ENCODE measurements around the gene CISH. TPM values are rescaled to one million over a fixed set of nuclear protein-coding genes. Genes with fewer than 3 reads are reported as not detected.

The CISH gene
- total and polyA plus RNA-seq, 9 of the 15 experiments (the other 6 are each of a cell fraction or from before 2014, with no cell fraction given): 1.7 to 47.7 (median 18.3) TPM

- TF ChIP-seq BCLAF1 (IDR thresholded peaks at IDR 0.05; ENCODE audit: borderline replicate concordance in 1 of 2, control insufficient read depth in 1 of 2, low read depth in 2 of 2, low read length in 1 of 2) (peak in 1 of 2 experiments; percentile 89; a peak in 2 of 4 replicates), MAFF (IDR thresholded peaks at IDR 0.05; ENCODE audit: low read length) (no peak), DDX20 (tag; IDR thresholded peaks at IDR 0.05; ENCODE audit: low read depth) (no peak), POLR3G (IDR thresholded peaks at IDR 0.05; ENCODE audit: extremely low read depth, insufficient read length, insufficient replicate concordance) (no peak), SLC30A9 (CRISPR knock-in tag; IDR thresholded peaks at IDR 0.05) (no peak), CXXC5 (CRISPR knock-in tag; IDR thresholded peaks at IDR 0.05) (peak; percentile 83), CC2D1A (IDR thresholded peaks at IDR 0.05) (no peak), ZNF134 (CRISPR knock-in tag; conservative IDR thresholded peaks at IDR 0.05) (no peak), FOXO4 (CRISPR knock-in tag; IDR thresholded peaks at IDR 0.05) (no peak), NFE2 (IDR thresholded peaks at IDR 0.05; ENCODE audit: low read depth) (no peak), PHTF2 (CRISPR knock-in tag; IDR thresholded peaks at IDR 0.05) (no peak), SMAD2 (IDR thresholded peaks at IDR 0.05; ENCODE audit: low read depth, low read length) (no peak), SMAD3 (CRISPR knock-in tag; conservative IDR thresholded peaks at IDR 0.05) (0 out of 2 replicates have a peak, but pooled peaks have one; percentile 44), NFIC (IDR thresholded peaks at IDR 0.05) (peak; percentile 98), ZNF583 (CRISPR knock-in tag; IDR thresholded peaks at IDR 0.05) (peak; percentile 47; the same call in 1 of the 2 replicates)
- TF ChIP-seq, protein P1, sequence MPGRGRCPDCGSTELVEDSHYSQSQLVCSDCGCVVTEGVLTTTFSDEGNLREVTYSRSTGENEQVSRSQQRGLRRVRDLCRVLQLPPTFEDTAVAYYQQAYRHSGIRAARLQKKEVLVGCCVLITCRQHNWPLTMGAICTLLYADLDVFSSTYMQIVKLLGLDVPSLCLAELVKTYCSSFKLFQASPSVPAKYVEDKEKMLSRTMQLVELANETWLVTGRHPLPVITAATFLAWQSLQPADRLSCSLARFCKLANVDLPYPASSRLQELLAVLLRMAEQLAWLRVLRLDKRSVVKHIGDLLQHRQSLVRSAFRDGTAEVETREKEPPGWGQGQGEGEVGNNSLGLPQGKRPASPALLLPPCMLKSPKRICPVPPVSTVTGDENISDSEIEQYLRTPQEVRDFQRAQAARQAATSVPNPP (IDR thresholded peaks at IDR 0.05; ENCODE audit: borderline replicate concordance, insufficient read depth, insufficient read length): no peak
- TF ChIP-seq, protein P2, sequence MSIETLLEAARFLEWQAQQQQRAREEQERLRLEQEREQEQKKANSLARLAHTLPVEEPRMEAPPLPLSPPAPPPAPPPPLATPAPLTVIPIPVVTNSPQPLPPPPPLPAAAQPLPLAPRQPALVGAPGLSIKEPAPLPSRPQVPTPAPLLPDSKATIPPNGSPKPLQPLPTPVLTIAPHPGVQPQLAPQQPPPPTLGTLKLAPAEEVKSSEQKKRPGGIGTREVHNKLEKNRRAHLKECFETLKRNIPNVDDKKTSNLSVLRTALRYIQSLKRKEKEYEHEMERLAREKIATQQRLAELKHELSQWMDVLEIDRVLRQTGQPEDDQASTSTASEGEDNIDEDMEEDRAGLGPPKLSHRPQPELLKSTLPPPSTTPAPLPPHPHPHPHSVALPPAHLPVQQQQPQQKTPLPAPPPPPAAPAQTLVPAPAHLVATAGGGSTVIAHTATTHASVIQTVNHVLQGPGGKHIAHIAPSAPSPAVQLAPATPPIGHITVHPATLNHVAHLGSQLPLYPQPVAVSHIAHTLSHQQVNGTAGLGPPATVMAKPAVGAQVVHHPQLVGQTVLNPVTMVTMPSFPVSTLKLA (conservative IDR thresholded peaks at IDR 0.05): peak; percentile 80 to 90
- TF ChIP-seq, protein P3, sequence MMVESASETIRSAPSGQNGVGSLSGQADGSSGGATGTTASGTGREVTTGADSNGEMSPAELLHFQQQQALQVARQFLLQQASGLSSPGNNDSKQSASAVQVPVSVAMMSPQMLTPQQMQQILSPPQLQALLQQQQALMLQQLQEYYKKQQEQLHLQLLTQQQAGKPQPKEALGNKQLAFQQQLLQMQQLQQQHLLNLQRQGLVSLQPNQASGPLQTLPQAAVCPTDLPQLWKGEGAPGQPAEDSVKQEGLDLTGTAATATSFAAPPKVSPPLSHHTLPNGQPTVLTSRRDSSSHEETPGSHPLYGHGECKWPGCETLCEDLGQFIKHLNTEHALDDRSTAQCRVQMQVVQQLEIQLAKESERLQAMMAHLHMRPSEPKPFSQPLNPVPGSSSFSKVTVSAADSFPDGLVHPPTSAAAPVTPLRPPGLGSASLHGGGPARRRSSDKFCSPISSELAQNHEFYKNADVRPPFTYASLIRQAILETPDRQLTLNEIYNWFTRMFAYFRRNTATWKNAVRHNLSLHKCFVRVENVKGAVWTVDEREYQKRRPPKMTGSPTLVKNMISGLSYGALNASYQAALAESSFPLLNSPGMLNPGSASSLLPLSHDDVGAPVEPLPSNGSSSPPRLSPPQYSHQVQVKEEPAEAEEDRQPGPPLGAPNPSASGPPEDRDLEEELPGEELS (CRISPR knock-in tag; IDR thresholded peaks at IDR 0.05; ENCODE audit: borderline replicate concordance): 0 out of 2 replicates have a peak, but pooled peaks have one; percentile 65
Observed at GRCh38 chr3:50568947-50569749, 42.4 kb downstream of the CISH start, which contains the start of gene HEMK1 (continued).

Data from K562 (cell line).